ENCODE results near the gene TK2. TPM values are rescaled to one million over a fixed set of nuclear protein-coding genes. Genes with fewer than 3 reads are reported as not detected.

TK2 gene
- total RNA-seq, 2 donors from 2014 or later, result 23.1 to 26.0 TPM

- H3K36me3 ChIP-seq (replicated peaks in 1 of 2; ENCODE audit: insufficient read depth in 1 of 2, low read depth in 2 of 2), result peaks cover 0 to 6% of the 10 kb centered on the region in 2 donors
- intact Hi-C loops (cut with DNase I), result loop anchor here (10.0 kb wide), 1 partner anchor 57 kb away; no protein-coding TSS in a partner anchor
Measured at GRCh38 chr16:66541388-66542355, 8.2 kb downstream of the TK2 start.

GRCh38 chr16:66539623-66540469 lies 10.1 kb downstream of the TK2 start:
- intact Hi-C loops (cut with DNase I), result loop anchor here (10.0 kb wide), 1 partner anchor 55 kb away; no protein-coding TSS in a partner anchor
- no peak for ATAC-seq
- H3K36me3 ChIP-seq (replicated peaks in 1 of 2; ENCODE audit: insufficient read depth in 1 of 2, low read depth in 2 of 2), result peaks cover 5 to 7% of the 10 kb centered on the region in 2 donors
- H3K9me3 ChIP-seq, result no peaks in the 10 kb centered on the region
- no peak for DNase-seq
- H3K27me3 ChIP-seq, result no peaks in the 10 kb centered on the region
- no peak for TF ChIP-seq POLR2A (IDR thresholded peaks at IDR 0.05)
- TF ChIP-seq CTCF (IDR thresholded peaks at IDR 0.05), result no peak
- H3K4me1 ChIP-seq, result no peaks in the 10 kb centered on the region
- H3K4me3 ChIP-seq, result no peak overlapping the region
- WGBS, 2 donors, result 64 to 76% methylated on average over 1 to 3 of the region's 3 CpGs
- no peak overlapping the region for H3K27ac ChIP-seq

More at GRCh38 chr16:66541388-66542355, 8.2 kb downstream of the TK2 start:
- WGBS, 2 donors, result 86 to 89% methylated on average over 18 of the region's 18 CpGs
- ATAC-seq (no peak), DNase-seq (no peak)
- Histone ChIP-seq H3K9me3 (no peaks in the 10 kb centered on the region), H3K4me3 (no peak overlapping the region), H3K4me1 (no peaks in the 10 kb centered on the region), H3K27ac (no peak overlapping the region), H3K27me3 (no peaks in the 10 kb centered on the region)
- TF ChIP-seq CTCF (IDR thresholded peaks at IDR 0.05) (no peak), POLR2A (IDR thresholded peaks at IDR 0.05) (no peak)

- H3K36me3 ChIP-seq (replicated peaks in 1 of 2; ENCODE audit: insufficient read depth in 1 of 2, low read depth in 2 of 2), result peaks cover 5 to 8% of the 10 kb centered on the region in 2 donors
- no peak for TF ChIP-seq POLR2A (IDR thresholded peaks at IDR 0.05)
- no peak for TF ChIP-seq CTCF (IDR thresholded peaks at IDR 0.05)
- 67 to 85% methylated on average over 5 of the region's 5 CpGs for WGBS, 2 donors
- ATAC-seq (no peak), DNase-seq (no peak)
- intact Hi-C loops (cut with DNase I), result no loop called here
- no peaks in the 10 kb centered on the region for H3K9me3 ChIP-seq
- no peak overlapping the region for H3K4me3 ChIP-seq
- H3K27ac ChIP-seq, result no peak overlapping the region
- no peaks in the 10 kb centered on the region for H3K27me3 ChIP-seq
- H3K4me1 ChIP-seq, result no peaks in the 10 kb centered on the region
Measured at GRCh38 chr16:66538910-66539309, 11.0 kb downstream of the TK2 start.

- WGBS, 2 donors, result 81 to 88% methylated on average over 2 of the region's 2 CpGs
- H3K4me1 ChIP-seq, result no peaks in the 10 kb centered on the region
Measured at GRCh38 chr16:66537236-66537635, 12.7 kb downstream of the TK2 start.

More at GRCh38 chr16:66537236-66537635, 12.7 kb downstream of the TK2 start:
- intact Hi-C loops (cut with DNase I), result no loop called here
- no peak for TF ChIP-seq POLR2A (IDR thresholded peaks at IDR 0.05)
- no peak for TF ChIP-seq CTCF (IDR thresholded peaks at IDR 0.05)
- H3K9me3 ChIP-seq, result no peaks in the 10 kb centered on the region
- DNase-seq, result no peak
- no peak overlapping the region for H3K4me3 ChIP-seq
- ATAC-seq, result no peak
- H3K27ac ChIP-seq, result no peak overlapping the region
- peaks cover 5 to 8% of the 10 kb centered on the region in 2 donors for H3K36me3 ChIP-seq (replicated peaks in 1 of 2; ENCODE audit: insufficient read depth in 1 of 2, low read depth in 2 of 2)
- no peaks in the 10 kb centered on the region for H3K27me3 ChIP-seq
